Panc1 (cell line): ENCODE data around the gene RPL12.

Experiments used
- POLR2AphosphoS5 ChIP-seq: IDR thresholded peaks from 2 replicates; pipeline ENCODE4 v1.6.1; 2012; ENCODE audit warnings: mild to moderate bottlenecking, low read depth, low read length, moderate library complexity
- REST ChIP-seq, 2 experiments: IDR thresholded peaks; 2 replicates each; pipeline ENCODE4 v1.6.1; 2011 to 2012; ENCODE audit warnings: low read depth in 2 of 2, control low read depth in 1 of 2, low read length in 1 of 2, mild to moderate bottlenecking in 1 of 2, moderate library complexity in 1 of 2; ENCODE audit not compliant: insufficient read depth in 1 of 2
- TCF7L2 ChIP-seq: IDR thresholded peaks from 2 replicates; pipeline ENCODE4 v1.6.1; 2011; ENCODE audit warnings: mild to moderate bottlenecking, low read depth, low read length, inconsistent platforms
- TF ChIP-seq, protein P1 (sequence below): fragments of 450-650 bp; IDR thresholded peaks from 2 replicates; pipeline ENCODE4 v1.5.1; 2017; ENCODE audit warnings: mild to moderate bottlenecking

GRCh38 chr9:127491516-127491915, 40.3 kb upstream of the RPL12 start:
- TF ChIP-seq, protein P1, sequence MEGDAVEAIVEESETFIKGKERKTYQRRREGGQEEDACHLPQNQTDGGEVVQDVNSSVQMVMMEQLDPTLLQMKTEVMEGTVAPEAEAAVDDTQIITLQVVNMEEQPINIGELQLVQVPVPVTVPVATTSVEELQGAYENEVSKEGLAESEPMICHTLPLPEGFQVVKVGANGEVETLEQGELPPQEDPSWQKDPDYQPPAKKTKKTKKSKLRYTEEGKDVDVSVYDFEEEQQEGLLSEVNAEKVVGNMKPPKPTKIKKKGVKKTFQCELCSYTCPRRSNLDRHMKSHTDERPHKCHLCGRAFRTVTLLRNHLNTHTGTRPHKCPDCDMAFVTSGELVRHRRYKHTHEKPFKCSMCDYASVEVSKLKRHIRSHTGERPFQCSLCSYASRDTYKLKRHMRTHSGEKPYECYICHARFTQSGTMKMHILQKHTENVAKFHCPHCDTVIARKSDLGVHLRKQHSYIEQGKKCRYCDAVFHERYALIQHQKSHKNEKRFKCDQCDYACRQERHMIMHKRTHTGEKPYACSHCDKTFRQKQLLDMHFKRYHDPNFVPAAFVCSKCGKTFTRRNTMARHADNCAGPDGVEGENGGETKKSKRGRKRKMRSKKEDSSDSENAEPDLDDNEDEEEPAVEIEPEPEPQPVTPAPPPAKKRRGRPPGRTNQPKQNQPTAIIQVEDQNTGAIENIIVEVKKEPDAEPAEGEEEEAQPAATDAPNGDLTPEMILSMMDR, result no peak
- TF ChIP-seq REST (IDR thresholded peaks at IDR 0.05; ENCODE audit: insufficient read depth in 1 of 2, low read depth in 2 of 2, low read length in 1 of 2) (no peak), POLR2AphosphoS5 (no peak), TCF7L2 (no peak)
